NCI-H1436 (cell line): ENCODE data around the gene FGFBP3.

Source experiments
- DNase-seq: peaks from one replicate; lab custom pipeline; 2025; lab: John Stamatoyannopoulos, UW

Gene FGFBP3, protein sequence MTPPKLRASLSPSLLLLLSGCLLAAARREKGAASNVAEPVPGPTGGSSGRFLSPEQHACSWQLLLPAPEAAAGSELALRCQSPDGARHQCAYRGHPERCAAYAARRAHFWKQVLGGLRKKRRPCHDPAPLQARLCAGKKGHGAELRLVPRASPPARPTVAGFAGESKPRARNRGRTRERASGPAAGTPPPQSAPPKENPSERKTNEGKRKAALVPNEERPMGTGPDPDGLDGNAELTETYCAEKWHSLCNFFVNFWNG

DNA sequence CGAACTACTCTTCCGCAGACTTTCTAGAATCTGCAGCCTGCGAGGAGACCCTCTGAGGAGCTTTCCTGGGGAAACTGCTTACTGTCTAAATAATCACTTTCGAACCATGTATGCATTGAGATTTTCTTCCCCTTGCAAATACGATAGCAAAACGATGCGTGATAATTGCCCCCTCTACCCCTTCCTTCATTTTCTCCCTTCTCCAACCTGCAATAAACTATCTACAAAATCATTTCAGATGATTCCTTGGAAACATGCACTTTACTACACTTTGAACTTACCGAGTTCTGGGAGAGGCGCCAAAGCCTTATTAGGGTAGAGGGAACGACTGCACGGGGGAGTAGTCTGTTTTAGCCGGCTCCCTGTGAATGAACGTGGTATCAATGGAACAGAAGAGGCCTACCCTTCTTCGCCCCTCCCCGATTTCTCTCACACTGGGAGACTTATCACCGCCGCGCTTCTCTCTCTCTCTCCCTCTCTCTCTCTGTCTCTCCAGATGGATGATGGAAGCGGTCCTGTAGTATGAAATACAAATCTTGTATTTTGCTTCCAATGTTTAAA lies at the start of gene FGFBP3:
Gene FGFBP3, minus strand, starts transcription at position 370 of the 561 bp plus-strand sequence. CDS start 517 bp downstream, outside the sequence.
- DNase-seq: peak; percentile 34

DNA sequence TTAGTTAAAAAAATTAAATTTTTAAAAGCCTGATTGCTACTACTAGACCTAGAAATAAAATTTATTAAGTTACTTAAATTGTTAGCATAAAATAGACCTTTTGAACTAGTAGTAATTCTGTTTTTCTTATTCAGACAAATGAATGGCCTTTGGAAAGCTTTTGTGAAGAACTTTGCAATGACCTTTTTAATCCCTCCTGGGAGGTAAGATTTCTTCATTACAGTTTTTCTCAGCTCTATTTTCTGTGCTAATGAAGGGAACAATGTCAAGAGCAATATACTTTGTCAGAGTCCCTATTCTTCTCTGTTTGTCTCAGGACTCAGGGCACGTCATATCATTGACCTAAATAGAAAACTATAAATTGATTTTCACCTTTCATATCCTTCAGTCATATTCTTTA lies 47.8 kb upstream of the FGFBP3 start:
- no peak for DNase-seq

DNA sequence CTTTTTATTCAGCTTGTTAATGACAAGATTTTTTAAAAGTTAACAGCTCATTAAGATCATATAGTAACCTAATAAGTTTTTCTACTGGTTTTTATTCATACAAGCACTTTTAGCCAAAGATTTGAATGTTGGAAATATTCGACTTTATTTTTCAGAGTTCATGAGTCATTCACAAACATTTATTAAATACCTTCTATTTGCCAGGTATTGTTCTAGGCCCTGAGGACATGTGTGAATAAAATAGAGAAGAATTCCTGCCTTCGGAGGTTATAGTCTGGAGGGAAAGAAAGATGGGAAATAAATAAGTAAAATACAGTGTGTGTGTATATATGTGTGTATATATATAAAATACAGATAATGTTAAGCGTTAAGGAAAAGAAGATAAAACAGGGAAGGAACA lies 45.8 kb upstream of the FGFBP3 start:
- no peak for DNase-seq

DNA sequence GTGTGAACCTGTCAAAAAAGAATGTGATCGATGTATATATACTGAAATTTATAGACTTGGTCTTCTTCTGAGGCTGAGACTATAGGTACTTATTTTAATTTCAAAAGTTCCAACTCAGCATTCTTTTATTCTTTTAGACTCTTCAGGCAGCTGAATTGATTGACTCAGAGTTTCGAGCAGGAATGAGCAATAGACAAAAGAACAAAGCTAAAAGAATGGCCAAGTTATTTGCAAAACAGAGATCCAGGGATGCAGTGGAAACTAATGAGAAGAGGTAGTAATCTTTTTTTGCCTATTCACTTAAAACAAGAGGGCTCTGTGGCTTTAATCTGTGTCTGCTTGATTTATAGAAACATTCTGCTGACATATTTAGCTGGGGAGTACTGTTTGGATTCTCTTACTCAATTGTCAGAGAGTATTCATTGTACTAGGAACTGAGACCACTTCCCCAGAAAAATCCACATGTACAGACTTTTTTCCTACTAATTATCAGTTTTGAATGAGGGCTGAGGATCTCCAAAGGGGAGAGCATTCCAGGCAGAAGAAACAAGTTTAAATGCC lies 44.4 kb upstream of the FGFBP3 start:
- no peak for DNase-seq

DNA sequence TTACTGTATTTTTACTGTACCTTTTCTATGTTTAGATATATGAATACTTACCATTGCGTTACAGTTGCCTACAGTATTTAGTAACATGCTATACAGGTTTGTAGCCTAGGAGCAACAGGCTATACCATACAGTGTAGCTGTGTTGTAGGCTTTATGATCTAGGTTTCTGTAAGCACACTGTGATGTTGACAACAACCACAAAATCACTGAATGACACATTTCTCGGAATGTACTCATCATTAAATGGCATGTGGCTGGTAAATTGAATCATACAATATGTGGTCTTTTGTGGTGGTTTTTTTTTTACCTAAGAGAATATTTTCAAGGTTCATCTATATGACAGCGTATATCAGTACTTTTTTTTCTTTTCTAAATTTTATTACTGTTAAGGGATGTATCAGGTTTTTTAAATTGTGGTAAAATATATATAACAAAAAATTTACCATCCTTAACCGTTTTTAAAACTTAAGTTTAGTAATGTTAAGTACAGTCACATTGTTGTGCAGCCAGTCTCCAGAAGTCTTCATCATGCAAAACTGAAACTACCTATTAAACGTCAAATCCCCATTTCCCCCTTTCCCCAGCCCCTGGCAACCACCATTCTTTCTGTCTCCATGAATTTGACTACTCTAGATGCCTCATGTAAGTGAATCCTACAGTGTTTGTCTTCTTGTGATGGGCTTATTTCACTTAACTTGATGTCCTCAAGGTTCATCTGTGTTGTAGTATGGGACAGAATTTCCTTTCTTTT lies 35.8 kb upstream of the FGFBP3 start:
- DNase-seq: no peak

DNA sequence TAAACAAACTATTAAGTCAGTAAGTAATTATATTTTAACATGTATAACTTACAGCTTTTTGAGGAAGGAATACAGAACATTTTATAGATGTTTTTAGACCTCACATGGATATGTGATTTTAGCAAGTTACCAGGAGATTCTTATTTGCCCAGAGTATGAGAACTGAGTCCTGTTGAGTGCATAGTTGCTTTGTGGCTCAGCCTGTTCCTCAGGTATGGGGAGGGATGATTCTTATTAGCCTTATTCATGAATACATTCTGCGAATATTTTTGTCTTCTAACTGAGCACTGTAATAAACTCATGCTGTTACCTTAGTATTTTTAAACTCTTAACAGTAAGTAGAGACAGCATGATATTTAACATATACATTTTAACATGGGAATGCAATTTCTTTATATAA lies 32.1 kb upstream of the FGFBP3 start:
- no peak for DNase-seq

DNA sequence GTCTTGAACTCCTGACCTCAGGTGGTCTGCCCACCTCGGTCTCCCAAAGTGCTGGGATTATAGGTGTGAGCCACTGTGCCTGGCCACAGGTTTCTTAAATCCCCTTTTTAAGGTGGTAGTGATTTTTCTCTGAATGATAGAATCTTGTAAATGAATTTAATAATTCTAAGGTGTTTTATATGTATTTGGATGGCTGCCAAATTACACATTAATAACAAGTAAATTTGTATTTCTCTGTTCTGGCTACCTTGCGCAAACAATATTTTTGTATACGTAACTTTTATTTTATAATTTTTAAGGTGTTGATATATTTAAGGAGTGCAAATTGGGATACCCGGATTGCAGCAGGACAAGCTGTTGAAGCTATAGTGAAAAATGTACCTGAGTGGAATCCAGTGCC lies 30.4 kb upstream of the FGFBP3 start:
- no peak for DNase-seq

DNA sequence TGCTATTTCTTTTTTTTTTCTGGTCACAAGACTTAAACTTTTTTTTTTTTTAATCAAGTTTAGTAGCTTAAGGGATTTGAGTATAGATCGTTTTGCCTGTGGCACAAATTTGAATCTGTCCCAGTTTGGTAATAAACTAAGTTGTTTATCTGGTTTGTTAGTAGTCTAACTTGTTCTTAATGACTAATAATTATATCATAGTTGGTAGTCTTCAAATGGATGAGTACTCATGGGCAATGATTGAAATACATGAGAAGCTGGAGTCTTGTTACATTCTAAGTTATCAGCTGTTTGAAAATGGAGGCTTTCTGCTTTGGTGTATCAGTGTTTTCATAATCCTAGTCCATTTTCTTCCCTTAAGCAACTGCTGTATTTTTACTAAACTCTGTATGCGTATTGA lies 26.6 kb upstream of the FGFBP3 start:
- DNase-seq: no peak

DNA sequence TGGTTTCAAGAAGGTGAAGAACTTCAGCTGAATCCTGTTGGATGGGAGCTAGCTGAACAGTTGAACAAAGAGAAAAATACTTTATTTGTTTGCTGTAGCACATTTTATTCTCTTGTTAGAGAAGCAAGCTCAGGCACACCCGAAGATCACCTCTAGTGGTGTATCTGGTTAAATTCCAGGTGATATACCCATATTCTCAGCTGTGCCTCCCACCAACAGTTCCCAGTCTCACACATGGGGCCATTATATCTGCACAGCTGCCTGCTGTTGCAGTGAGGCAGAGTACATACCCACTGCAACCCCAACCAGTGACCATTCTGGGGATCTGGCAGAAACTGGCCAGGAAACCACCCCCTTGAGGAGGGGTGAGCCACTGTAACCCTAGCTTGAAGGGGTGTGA lies 23.5 kb upstream of the FGFBP3 start:
- DNase-seq: no peak

DNA sequence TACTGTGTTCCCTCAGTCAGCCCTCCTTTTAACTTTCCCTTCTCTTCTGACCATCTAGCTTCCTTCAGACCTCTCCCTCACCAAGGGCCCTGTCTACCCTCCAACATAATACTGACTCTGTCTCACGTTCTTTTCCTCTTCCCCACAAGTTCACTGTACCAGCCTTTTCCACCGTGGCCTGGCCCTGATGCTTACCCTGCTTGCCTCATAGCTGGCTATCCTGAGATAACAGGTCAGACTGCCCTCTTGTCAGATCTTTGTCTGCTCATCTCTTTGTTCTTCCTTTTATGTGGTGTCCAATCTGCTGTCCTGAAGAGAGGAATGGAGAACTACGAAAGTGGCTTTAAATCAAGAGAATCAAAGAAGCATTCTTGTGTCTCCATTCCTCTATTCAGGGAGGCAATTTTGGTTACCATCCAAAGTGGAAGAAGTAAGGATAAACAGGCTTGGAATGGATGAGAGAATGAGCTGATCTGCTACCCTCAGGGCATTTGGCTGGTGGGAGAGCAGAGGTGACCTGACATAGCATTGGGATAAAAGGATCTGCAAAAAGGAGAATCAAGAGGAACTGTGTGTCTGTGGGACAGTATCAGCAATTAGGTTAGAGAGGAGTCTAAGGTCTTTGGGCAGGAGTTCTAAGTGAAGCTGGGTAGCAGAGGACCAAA lies 22.4 kb upstream of the FGFBP3 start:
- DNase-seq: no peak

DNA sequence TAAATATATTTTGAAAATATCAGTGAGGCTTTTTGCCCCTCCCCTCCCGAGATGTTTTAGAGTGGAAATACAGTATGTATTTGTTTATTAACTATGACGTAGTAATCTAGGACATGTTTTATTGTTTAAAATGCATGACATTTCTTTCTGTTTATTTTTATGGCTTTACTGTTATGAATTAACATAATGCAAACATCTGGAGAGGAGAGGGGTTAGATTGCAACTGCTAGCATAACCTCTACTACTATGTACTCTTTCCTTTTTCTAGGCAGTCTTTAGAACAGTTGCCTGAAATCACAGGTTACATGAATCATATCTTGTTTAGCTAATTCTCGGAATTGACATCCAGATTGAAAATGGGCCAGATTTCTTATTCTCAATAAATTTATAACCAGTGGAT lies 21.7 kb upstream of the FGFBP3 start:
- no peak for DNase-seq

DNA sequence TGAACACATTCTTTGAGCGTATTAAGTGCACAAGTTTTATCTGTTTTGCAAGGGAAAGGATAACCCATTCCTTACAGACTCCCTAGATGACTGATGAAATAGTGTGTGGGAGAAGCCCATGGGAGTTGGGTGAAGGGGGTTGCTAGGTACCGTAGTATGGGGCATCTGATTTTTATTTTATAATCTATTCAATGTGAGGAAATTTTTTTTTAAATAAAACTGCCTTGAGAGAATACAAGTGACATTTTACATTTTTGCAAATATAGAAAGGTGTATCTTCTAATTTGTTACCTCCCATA lies 15.7 kb upstream of the FGFBP3 start:
- DNase-seq: no peak

DNA sequence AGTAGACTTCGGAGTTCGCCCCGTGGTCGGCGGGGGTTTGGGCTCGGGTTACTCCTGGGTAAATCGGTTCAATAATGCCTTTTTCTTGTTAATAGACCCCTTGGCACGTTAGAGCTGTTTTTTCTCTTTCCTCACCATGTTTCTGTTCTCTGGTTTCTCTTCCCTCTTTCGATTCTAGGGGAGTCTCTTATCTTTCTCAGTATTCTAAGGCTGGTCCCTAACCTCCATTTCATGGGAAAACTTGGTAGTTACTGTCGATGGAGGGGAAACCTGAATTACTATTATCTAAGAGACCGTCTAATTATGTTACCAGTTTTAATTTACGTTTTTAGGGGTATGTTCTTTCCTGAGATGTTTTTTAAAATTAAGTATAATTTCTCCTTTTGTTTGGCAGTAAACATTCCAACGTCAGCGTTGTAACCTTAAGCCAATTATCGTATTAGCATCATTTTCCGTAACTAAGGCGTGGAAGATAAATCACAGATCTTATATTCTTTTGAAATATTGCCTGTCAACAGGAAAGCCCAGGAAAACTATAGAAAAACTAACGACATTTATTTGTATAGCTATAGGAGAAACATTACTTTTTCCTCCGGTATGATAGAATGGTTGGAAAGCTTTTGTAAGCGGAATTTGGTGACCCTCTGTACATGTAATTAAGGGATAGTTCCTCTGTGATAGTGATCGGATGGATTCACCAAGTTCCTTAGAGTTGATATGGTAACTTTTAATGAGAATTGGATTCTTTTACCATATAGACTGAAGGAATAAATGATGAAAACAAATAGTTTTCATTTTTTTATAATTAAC lies 15.1 kb upstream of the FGFBP3 start:
- DNase-seq: no peak

DNA sequence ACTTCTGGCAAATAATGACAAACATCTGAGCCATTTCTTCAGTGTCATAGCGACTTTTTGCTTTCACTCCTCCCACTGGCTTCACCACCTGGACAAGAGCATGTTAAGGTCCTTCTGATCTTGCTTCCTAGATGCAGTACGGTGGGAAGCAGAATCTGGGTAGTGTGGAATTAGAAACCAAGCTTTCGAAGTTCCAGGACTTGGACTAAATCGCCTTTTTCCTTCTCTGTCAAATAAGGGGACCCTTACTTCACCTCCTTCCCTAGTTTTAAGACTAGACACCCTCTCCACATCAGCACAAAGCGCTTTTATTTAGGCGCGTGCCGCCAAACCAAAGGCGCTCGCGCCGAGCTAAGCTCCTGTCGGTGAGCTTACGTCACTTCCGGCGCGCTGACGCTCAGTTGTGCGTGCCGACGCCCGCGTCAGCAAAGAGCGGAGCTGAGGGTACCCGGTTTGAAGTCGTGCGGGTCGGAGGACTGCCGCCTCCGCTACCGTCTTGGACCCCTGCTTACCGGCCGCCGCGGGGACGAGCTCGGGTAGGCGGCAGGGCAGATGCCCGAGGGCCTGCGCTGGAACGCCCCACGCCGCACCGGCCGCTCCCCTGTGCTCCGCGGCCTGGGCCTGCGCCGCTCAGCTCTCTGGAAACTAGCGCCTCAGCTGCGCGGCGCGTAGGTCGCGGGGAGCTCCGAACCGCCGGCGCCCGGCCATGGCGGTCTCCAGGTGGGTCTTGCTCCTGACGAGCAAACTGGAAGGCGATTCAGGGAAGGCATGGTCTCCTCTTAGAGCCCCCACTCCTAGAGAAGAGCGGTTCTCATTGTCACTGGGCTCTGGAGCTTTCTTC lies 14.3 kb upstream of the FGFBP3 start, which contains the start of gene BTAF1:
Gene BTAF1, plus strand, starts transcription at position 400 of the 841 bp plus-strand sequence. Its CDS starts 307 bp downstream, at position 707.
- peak; percentile 91 for DNase-seq

DNA sequence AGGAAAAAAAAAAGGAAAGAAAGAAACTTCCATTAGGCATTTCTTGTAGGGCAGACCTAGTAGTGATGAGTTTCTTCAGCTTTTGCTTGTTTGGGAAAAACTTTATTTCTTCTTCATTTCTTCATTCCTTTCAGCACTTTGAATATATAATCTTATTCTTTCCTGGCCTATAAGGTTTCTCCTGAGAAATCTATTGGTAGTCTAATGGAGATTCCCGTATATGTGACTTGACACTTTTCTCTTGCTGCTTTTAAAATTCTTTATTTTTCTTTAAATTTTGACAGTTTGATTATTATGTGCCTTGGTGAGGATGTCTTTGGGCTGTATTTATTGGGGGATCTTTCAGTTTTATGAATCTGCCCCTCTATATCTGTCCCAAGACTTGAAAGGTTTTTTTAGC lies 10.4 kb upstream of the FGFBP3 start:
- no peak for DNase-seq

DNA sequence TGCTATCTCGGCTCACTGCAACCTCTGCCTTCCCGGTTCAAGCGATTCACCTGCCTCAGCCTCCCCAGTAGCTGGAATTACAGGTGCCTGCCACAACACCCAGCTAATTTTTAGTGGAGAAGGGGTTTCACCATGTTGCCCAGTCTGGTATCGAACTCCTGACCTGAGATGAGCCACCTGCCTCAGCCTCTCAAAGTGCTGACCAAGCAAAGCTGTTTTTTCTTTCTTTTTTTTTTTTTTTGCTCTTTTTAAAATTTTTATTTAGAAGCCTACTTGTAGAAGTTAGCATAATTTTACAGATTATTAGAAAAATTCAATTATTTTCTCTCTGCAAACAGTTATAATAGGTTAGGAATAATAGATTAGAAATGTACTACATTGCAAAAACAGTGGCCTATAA lies 1.2 kb upstream of the FGFBP3 start:
- no peak for DNase-seq

DNA sequence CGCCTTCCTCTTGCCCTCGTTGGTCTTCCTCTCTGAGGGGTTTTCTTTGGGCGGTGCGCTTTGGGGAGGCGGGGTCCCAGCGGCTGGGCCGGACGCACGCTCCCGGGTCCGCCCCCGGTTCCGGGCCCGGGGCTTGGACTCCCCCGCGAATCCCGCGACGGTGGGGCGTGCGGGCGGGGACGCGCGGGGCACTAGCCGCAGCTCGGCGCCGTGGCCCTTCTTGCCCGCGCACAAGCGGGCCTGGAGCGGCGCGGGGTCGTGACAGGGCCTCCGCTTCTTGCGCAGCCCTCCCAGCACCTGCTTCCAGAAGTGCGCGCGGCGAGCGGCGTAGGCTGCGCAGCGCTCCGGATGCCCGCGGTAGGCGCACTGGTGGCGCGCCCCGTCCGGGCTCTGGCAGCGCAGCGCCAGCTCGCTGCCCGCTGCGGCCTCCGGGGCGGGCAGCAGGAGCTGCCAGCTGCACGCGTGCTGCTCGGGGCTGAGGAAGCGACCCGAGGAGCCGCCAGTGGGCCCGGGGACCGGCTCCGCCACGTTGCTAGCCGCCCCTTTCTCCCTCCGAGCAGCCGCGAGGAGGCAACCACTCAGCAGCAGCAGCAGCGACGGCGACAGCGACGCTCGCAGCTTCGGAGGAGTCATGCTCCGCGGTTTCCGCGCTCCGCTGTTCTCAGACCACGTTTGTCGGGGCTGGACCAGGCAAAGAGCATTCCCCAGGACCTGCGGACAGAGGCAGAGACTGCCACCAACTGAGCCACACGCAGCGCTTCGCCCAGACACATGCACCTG lies 759 bp downstream of the FGFBP3 start:
- peak; percentile 59 for DNase-seq

DNA sequence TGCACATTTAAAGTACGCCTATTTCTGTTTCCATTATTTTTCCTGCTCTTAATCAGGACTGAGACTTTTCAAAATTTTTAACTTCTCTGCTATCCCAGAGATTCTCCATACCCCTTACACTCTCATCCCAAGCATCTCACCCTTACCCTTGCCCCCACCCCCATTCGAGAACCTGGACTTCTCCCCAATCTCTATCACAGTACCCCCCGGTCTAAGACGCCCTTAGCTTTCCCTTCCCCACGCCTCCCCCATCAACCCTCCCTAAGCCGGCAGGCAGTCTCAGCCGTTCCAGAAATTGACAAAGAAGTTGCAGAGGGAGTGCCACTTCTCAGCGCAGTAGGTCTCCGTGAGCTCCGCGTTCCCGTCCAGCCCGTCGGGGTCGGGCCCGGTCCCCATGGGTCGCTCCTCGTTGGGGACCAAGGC lies 1.4 kb downstream of the FGFBP3 start:
- DNase-seq: no peak

DNA sequence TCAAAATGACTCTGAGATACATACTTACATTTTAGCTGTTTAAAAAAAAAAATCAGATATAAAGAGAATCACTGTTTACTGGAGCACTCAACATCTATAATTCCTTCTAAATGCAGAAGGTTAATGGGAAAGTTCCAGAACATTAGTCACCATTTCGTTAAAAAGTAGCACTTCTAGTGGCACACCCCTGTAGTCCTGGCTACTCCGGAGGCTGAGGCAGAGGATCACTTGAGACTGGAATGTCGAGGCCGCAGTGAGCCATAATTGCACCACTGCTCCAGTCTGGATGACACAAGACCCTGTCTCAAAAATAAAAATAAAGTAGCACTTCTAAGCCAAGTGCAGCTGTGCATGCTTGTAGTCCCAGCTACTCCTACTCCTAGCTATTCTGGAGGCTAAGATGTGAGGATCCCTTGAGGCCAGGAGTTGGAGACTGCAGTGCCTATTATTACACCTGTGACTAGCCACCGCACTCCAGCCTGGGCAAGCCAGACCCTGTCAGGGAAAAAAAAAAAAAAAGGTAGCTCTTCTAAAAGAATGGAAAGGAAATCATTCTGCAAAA lies 2.2 kb downstream of the FGFBP3 start:
- DNase-seq: no peak
